B cell (primary cell): ENCODE results near the gene ZNF709. TPM values are rescaled to one million over a fixed set of nuclear protein-coding genes. Genes with fewer than 3 reads are reported as not detected.

Source experiments
- ATAC-seq: fragments of 200-7000 bp; cut with Tn5 transposase; one replicate; pipeline ENCODE4 v1.10.0; 2021; ENCODE audit warnings: low read depth, mild to moderate bottlenecking, moderate number of reproducible peaks, moderate library complexity
- CTCF ChIA-PET: fragments of 350-600 bp; sonication (Branson Sonifier 250); formaldehyde crosslinking; loops from one replicate; lab custom pipeline; 2021; ENCODE audit warnings: antibody characterized with exemption, inconsistent platforms; lab: Charles Lee
- POLR2A ChIA-PET: fragments of 350-600 bp; sonication (Branson Sonifier 250); formaldehyde crosslinking; loops from one replicate; lab custom pipeline; 2021; ENCODE audit warnings: antibody characterized with exemption; lab: Charles Lee
- DNase-seq: peaks from one replicate; pipeline ENCODE4 v3.0.0; 2013
- H2AFZ ChIP-seq: 2 replicates; pipeline ENCODE4 v1.6.1; 2012; ENCODE audit warnings: mild to moderate bottlenecking, low read depth, low read length; ENCODE audit not compliant: insufficient read depth, poor library complexity, severe bottlenecking
- H3K27ac ChIP-seq, 2 donors: 1 replicate in 1 of 2; 2 replicates in 1 of 2; pipeline ENCODE4 v1.5.1; 2012 to 2013; ENCODE audit warnings: low read length in 2 of 2, mild to moderate bottlenecking in 2 of 2, moderate library complexity in 1 of 2
- H3K27me3 ChIP-seq, 4 experiments: fragments of 200-600 bp in 1 of 4; sonication (generic) in 1 of 4; replicated peaks in 1 of 4; 1 replicate in 2 of 4; 2 replicates in 2 of 4; pipeline versions ENCODE4 v1.6.1 to v1.7.0; 2013 to 2016; ENCODE audit warnings: low read length in 3 of 4, mild to moderate bottlenecking in 2 of 4, mixed read lengths in 1 of 4, moderate library complexity in 1 of 4; ENCODE audit not compliant: insufficient read depth in 4 of 4, control insufficient read depth in 3 of 4; ENCODE audit errors: control extremely low read depth in 1 of 4
- H3K36me3 ChIP-seq, 2 experiments: replicated peaks in 1 of 2; 1 replicate in 1 of 2; 2 replicates in 1 of 2; pipeline versions ENCODE4 v1.6.1 to v1.7.1; 2013; ENCODE audit warnings: low read length in 1 of 2; ENCODE audit not compliant: insufficient read depth in 2 of 2, control insufficient read depth in 1 of 2; ENCODE audit errors: control extremely low read depth in 1 of 2, extremely low read depth in 1 of 2
- H3K4me1 ChIP-seq, 2 donors: fragments of 200-600 bp in 1 of 2; sonication (generic) in 1 of 2; 1 replicate in 1 of 2; 2 replicates in 1 of 2; pipeline versions ENCODE4 v1.5.1 to v1.6.1; 2013 to 2017; ENCODE audit warnings: low read length in 2 of 2; ENCODE audit not compliant: control insufficient read depth in 2 of 2, insufficient read depth in 2 of 2
- H3K4me2 ChIP-seq: replicated peaks from 2 replicates; pipeline ENCODE3; 2012; ENCODE audit warnings: mild to moderate bottlenecking, low read depth, low read length; ENCODE audit not compliant: poor library complexity, severe bottlenecking
- H3K4me3 ChIP-seq, 5 experiments: fragments of 200-600 bp in 1 of 5; sonication (generic) in 1 of 5; 1 replicate in 3 of 5; 2 replicates in 2 of 5; pipeline versions ENCODE4 v1.5.1 to v1.7.0; 2011 to 2016; ENCODE audit warnings: low read length in 4 of 5, mild to moderate bottlenecking in 4 of 5, low read depth in 2 of 5, control low read depth in 1 of 5, moderate library complexity in 1 of 5; ENCODE audit not compliant: insufficient read depth in 1 of 5; ENCODE audit errors: control extremely low read depth in 1 of 5, extremely low read depth in 1 of 5
- H3K79me2 ChIP-seq: fragments of 200-600 bp; sonication (generic); one replicate; pipeline ENCODE4 v1.6.0; 2016; ENCODE audit warnings: low read length; ENCODE audit not compliant: control insufficient read depth, insufficient read depth
- H3K9ac ChIP-seq: fragments of 200-600 bp; sonication (generic); 2 replicates; pipeline ENCODE4 v1.6.1; 2017; ENCODE audit warnings: mild to moderate bottlenecking, low read length, moderate library complexity
- H3K9me3 ChIP-seq, 3 donors: one replicate each; pipeline versions ENCODE4 v1.6.1 to v1.7.1; 2013; ENCODE audit warnings: low read length in 2 of 3; ENCODE audit not compliant: control insufficient read depth in 2 of 3, insufficient read depth in 1 of 3; ENCODE audit errors: control extremely low read depth in 1 of 3
- H4K20me1 ChIP-seq: 2 replicates; pipeline ENCODE4 v1.6.0; 2012; ENCODE audit warnings: mild to moderate bottlenecking, low read length; ENCODE audit not compliant: insufficient read depth, control insufficient read depth, poor library complexity, severe bottlenecking
- H3K27ac Mint-ChIP-seq: one replicate; pipeline ENCODE4 v1.8.0; 2021; ENCODE audit warnings: mixed read lengths
- H3K27me3 Mint-ChIP-seq: one replicate; pipeline ENCODE4 v1.8.0; 2021; ENCODE audit warnings: mixed read lengths
- H3K4me1 Mint-ChIP-seq: one replicate; pipeline ENCODE4 v1.8.0; 2021; ENCODE audit warnings: mixed read lengths
- H3K4me3 Mint-ChIP-seq: one replicate; pipeline ENCODE4 v1.8.0; 2021; ENCODE audit warnings: mixed read lengths
- H3K9me3 Mint-ChIP-seq: one replicate; pipeline ENCODE4 v1.8.0; 2022; ENCODE audit warnings: mixed read lengths; ENCODE audit not compliant: insufficient read depth
- EZH2 ChIP-seq: IDR thresholded peaks from 2 replicates; pipeline ENCODE4 v1.6.1; 2012; ENCODE audit warnings: borderline replicate concordance, low read depth, mild to moderate bottlenecking, moderate library complexity, low read length; ENCODE audit not compliant: insufficient read depth, poor library complexity, severe bottlenecking
- WGBS: methylation state at CpG from one replicate; pipeline ENCODE4 v1.1.5; 2013; ENCODE audit warnings: missing lambda C conversion rate; ENCODE audit not compliant: insufficient coverage; 5-methylcytosine and 5-hydroxymethylcytosine counted together
- intact Hi-C: fragments of 100-400 bp; cut with micrococcal nuclease; formaldehyde crosslinking; loops from one replicate; pipeline ENCODE4 v1.10.0; 2022
- polyA plus RNA-seq: library from polyadenylated mRNA; depleted of rRNA; stranded (reverse); fragments of >200 nt; gene quantifications from 2 replicates; pipeline ENCODE4 v1.2.3, GENCODE V29; 2012
- total RNA-seq, 2 donors: library from RNA; stranded (reverse); fragments of 120-200 nt in 1 of 2; gene quantifications; 1 replicate in 1 of 2; 2 replicates in 1 of 2; pipeline versions ENCODE4 v1.2.3 to v1.2.4, GENCODE V29; 2013 to 2022
- TF ChIP-seq, protein P1 (sequence below): fragments of 200-600 bp; IDR thresholded peaks from one replicate; pipeline ENCODE4 v1.8.0; 2022; ENCODE audit warnings: antibody characterized with exemption, mild to moderate bottlenecking

The ZNF709 gene
- total and polyA plus RNA-seq, 2 donors (not counting 1 experiment from before 2014, with no cell fraction given), result 1.7 to 8.4 TPM

DNA sequence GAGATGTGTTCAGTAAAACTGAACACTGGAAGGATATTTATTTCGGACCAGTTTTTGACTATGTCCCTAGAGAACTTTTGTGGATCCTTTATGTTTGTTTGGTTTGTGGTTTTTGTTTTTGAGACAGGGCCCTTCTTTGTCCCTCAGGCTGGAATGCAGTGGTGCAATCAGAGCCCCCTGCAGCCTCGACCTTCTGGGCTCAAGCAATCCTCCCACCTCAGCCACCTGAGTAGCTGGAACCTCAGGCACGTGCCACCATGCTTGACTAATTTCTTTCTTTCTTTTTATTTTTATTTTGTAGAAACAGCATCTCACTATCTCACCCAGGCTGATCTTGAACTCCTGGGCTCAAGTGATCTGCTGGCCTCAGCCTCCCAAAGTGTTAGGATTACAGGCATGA, 955 bp upstream of the ZNF709 start:
- H3K36me3 ChIP-seq, result no peaks in the 10 kb centered on the region
- WGBS, result 50% methylated on average over 2 of the region's 3 CpGs
- H3K27ac Mint-ChIP-seq, result no peak overlapping the region
- H3K27me3 ChIP-seq, result no peaks in the 10 kb centered on the region
- intact Hi-C loops, result loop anchor here (2.0 to 10.0 kb wide), 2 partner anchors 191 to 321 kb away; partner anchors contain the start of genes ZNF136 and ZNF44
- ChIA-PET CTCF (interaction anchor here (1.8 kb wide), 1 partner anchor 10 kb away, joined by 6 read pairs; no protein-coding TSS in a partner anchor), POLR2A (interaction anchor here (0.7 kb wide), 1 partner anchor 677 kb away, joined by 11 read pairs; no protein-coding TSS in a partner anchor)
- H3K4me1 Mint-ChIP-seq, result peaks cover 34% of the 10 kb centered on the region
- H3K4me2 ChIP-seq, result peak overlapping the region; percentile 95
- ATAC-seq, result no peak
- H3K27ac ChIP-seq, result no peak overlapping the region
- TF ChIP-seq, protein P1, sequence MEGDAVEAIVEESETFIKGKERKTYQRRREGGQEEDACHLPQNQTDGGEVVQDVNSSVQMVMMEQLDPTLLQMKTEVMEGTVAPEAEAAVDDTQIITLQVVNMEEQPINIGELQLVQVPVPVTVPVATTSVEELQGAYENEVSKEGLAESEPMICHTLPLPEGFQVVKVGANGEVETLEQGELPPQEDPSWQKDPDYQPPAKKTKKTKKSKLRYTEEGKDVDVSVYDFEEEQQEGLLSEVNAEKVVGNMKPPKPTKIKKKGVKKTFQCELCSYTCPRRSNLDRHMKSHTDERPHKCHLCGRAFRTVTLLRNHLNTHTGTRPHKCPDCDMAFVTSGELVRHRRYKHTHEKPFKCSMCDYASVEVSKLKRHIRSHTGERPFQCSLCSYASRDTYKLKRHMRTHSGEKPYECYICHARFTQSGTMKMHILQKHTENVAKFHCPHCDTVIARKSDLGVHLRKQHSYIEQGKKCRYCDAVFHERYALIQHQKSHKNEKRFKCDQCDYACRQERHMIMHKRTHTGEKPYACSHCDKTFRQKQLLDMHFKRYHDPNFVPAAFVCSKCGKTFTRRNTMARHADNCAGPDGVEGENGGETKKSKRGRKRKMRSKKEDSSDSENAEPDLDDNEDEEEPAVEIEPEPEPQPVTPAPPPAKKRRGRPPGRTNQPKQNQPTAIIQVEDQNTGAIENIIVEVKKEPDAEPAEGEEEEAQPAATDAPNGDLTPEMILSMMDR, result no peak
- no peak for TF ChIP-seq EZH2
- H3K27me3 Mint-ChIP-seq, result no peaks in the 10 kb centered on the region
- peaks cover 30 to 39% of the 10 kb centered on the region in 2 donors for H3K4me1 ChIP-seq
- H4K20me1 ChIP-seq, result peaks cover 11% of the 10 kb centered on the region
- peak overlapping the region; percentile 95 for H2AFZ ChIP-seq
- H3K4me3 Mint-ChIP-seq, result peak overlapping the region; percentile 91
- no peaks in the 10 kb centered on the region for H3K9me3 Mint-ChIP-seq
- no peak overlapping the region for H3K9ac ChIP-seq
- no peak overlapping the region for H3K4me3 ChIP-seq
- H3K9me3 ChIP-seq, result no peaks in the 10 kb centered on the region
- peak; percentile 7 for DNase-seq
- peaks cover 42% of the 10 kb centered on the region for H3K79me2 ChIP-seq

DNA sequence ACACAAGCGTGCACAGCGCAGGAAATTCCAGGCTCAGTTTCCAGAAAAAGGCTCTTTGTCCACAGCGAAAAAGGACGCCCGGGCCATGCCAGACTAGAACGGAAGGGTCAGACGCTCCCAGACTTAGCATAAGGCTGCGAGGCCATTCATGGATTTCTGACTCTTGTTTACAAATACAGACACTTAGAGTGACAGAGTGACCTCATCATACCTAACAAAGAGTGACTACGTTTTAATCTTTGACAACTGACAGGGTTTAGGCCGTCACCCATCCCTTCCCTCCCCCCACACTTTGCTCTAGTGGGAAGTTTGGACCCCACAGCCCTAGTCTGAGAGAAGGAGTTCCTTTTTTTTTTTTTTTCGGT, 418 bp upstream of the ZNF709 start:
- H3K79me2 ChIP-seq, result peaks cover 47% of the 10 kb centered on the region
- peaks cover 11% of the 10 kb centered on the region for H4K20me1 ChIP-seq
- DNase-seq, result no peak
- H3K27ac Mint-ChIP-seq, result peak overlapping the region; percentile 89
- H3K27me3 ChIP-seq, result no peaks in the 10 kb centered on the region
- peaks cover 34% of the 10 kb centered on the region for H3K4me1 Mint-ChIP-seq
- H3K4me3 ChIP-seq, result peak overlapping the region; percentile 81 to 98 (median 92)
- intact Hi-C loops, result loop anchor here (2.0 to 10.0 kb wide), 2 partner anchors 190 to 320 kb away; partner anchors contain the start of genes ZNF136 and ZNF44
- no peaks in the 10 kb centered on the region for H3K9me3 ChIP-seq
- ChIA-PET CTCF (no interaction called here), POLR2A (interaction anchor here (0.6 to 1.5 kb wide), 2 partner anchors 10 to 58 kb away, joined by 4 to 9 read pairs; no protein-coding TSS in a partner anchor)
- H2AFZ ChIP-seq, result peak overlapping the region; percentile 95
- peak overlapping the region; percentile 97 for H3K9ac ChIP-seq
- no peaks in the 10 kb centered on the region for H3K27me3 Mint-ChIP-seq
- no peak for ATAC-seq
- peak overlapping the region; percentile 95 for H3K4me2 ChIP-seq
- TF ChIP-seq, protein P1, result no peak
- no peak for TF ChIP-seq EZH2
- H3K4me3 Mint-ChIP-seq, result peak overlapping the region; percentile 91
- no peaks in the 10 kb centered on the region for H3K36me3 ChIP-seq
- H3K4me1 ChIP-seq, result peaks cover 30 to 39% of the 10 kb centered on the region in 2 donors
- H3K9me3 Mint-ChIP-seq, result no peaks in the 10 kb centered on the region
- WGBS, result 1% methylated on average over 8 of the region's 11 CpGs
- peak overlapping the region; percentile 21 to 84 for H3K27ac ChIP-seq
